Kidney epithelial cell (primary cell): ENCODE measurements around the gene NEURL1B. TPM values are rescaled to one million over a fixed set of nuclear protein-coding genes. Genes with fewer than 3 reads are reported as not detected.
A peak's percentile ranks its signal among the peaks of the same experiment; 100 is the strongest.

Experiments
- DNase-seq: peaks from one replicate; pipeline ENCODE4 v3.0.0-alpha.2; 2010; ENCODE audit warnings: low read depth
- H3K27me3 ChIP-seq: 2 replicates; pipeline ENCODE4 v1.6.0; 2011; ENCODE audit warnings: low read length; ENCODE audit not compliant: control insufficient read depth, insufficient read depth
- H3K36me3 ChIP-seq: 2 replicates; pipeline ENCODE4 v1.5.1; 2011; ENCODE audit warnings: low read length; ENCODE audit not compliant: control insufficient read depth, insufficient read depth
- H3K4me3 ChIP-seq: 2 replicates; pipeline ENCODE4 v1.5.1; 2011; ENCODE audit warnings: low read depth, mild to moderate bottlenecking, control low read depth, low read length
- CTCF ChIP-seq: IDR thresholded peaks from 2 replicates; pipeline ENCODE4 v1.5.1; 2011; ENCODE audit warnings: mild to moderate bottlenecking, moderate library complexity, low read length, control low read depth, inconsistent platforms; ENCODE audit not compliant: insufficient read depth, poor library complexity, severe bottlenecking
- total RNA-seq: library from RNA; depleted of rRNA; stranded (reverse); fragments of >200 nt; gene quantifications from 2 replicates; pipeline ENCODE4 v1.2.3, GENCODE V29; 2015

Gene NEURL1B
- total RNA-seq, 1 donor from 2014 or later: 5.1 TPM

GRCh38 chr5:172701291-172701656 is 60.2 kb downstream of the NEURL1B start:
- H3K4me3 ChIP-seq: no peak overlapping the region
- H3K36me3 ChIP-seq: no peaks in the 10 kb centered on the region
- TF ChIP-seq CTCF: no peak
- no peak for DNase-seq
- H3K27me3 ChIP-seq: peaks cover 40% of the 10 kb centered on the region

GRCh38 chr5:172703952-172704351 is 62.9 kb downstream of the NEURL1B start:
- no peak for TF ChIP-seq CTCF
- no peak overlapping the region for H3K4me3 ChIP-seq
- no peak for DNase-seq
- H3K27me3 ChIP-seq: peaks cover 43% of the 10 kb centered on the region
- H3K36me3 ChIP-seq: no peaks in the 10 kb centered on the region

GRCh38 chr5:172705576-172706084 is 64.6 kb downstream of the NEURL1B start:
- Histone ChIP-seq H3K27me3 (peaks cover 31% of the 10 kb centered on the region), H3K36me3 (no peaks in the 10 kb centered on the region), H3K4me3 (no peak overlapping the region)
- no peak for TF ChIP-seq CTCF
- DNase-seq: no peak

GRCh38 chr5:172706796-172707195 is 65.7 kb downstream of the NEURL1B start:
- Histone ChIP-seq H3K4me3 (no peak overlapping the region), H3K27me3 (peaks cover 19% of the 10 kb centered on the region), H3K36me3 (no peaks in the 10 kb centered on the region)
- no peak for DNase-seq
- no peak for TF ChIP-seq CTCF

- no peak for DNase-seq
- H3K4me3 ChIP-seq: no peak overlapping the region
These were observed 66.5 kb downstream of the NEURL1B start for GRCh38 chr5:172707285-172708182.

More at GRCh38 chr5:172707285-172708182, 66.5 kb downstream of the NEURL1B start:
- peak; percentile 79 for TF ChIP-seq CTCF
- H3K36me3 ChIP-seq: no peaks in the 10 kb centered on the region
- peaks cover 15% of the 10 kb centered on the region for H3K27me3 ChIP-seq
